Inflammatory macrophage treated with lipopolysaccharide for 4 hours (primary cell): ENCODE measurements around the gene ZBTB4.
A peak's percentile ranks its signal among the peaks of the same experiment; 100 is the strongest.

Source experiments
- DNase-seq: peaks from one replicate; pipeline ENCODE4 v3.0.0-alpha.2; 2020

The ZBTB4 gene

DNA sequence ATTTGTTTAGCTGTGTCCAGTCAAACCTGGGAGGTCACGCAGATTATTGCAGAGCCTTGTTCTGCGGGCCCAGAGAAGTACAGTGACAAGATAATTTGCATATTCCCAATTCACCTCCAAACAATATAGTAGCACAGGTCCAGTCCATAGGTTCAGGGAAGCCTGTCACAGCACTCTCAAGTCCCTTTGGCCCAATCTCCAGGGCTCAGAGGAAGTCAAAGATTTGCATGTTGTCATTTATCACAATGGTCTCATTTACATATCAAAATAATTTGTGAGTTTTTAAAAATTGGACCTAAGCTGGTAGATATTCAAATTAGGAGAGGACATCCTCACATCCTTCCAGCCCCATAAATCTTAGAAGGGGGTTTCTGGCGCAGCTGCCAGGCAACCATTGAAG, 11.9 kb downstream of the ZBTB4 start:
- no peak for DNase-seq

DNA sequence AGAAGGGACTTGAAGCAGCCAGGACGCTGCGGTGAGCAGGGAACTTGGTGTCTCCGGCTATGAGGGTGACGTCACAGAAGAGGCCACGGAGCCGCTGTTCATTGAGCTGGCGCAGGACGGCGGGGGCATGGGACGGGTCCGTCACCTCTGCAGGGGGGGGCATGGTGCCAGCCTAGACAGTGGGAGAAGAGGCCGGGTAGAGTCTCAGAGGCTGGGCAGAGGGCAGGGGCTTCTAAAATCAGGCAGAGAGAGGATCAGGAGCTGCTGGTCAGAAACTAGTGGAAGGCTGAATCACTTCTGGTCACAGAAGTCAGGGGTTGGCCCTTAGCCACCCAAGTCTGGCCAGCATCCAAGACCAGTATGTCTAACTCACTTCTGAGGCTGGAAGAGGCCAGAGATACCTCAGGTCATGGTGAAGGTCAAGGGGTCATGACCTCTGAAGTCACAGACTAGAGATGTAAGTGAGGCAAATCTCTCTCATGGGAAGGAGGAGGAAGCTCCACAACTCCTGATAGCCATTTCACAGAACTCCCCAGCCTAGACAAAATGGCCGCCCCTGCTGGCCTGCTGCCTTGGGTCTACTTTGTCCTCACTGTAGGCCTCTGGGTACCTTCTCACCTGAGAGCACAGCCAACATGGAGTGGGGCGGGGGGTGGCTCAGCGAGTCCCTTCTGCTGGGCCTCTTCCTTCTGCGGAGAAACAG, 12.6 kb downstream of the ZBTB4 start:
- peak; percentile 65 for DNase-seq

DNA sequence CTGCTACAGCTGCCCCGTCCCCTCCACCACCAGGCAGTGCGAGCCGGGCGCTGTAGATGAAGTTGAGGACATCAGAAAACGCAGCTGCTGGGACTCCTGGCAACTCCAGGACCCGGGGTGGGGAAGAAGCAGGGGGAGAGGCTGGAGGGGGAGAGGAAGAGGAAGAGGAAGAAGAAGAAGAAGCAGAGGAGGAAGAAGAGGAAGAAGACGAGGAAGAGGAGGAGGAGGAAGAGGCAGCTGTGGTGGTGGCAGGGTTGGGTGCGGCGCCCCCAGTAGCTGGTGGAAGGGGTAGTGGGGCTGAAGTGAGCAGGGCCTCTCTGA, 13.2 kb downstream of the ZBTB4 start:
- no peak for DNase-seq

DNA sequence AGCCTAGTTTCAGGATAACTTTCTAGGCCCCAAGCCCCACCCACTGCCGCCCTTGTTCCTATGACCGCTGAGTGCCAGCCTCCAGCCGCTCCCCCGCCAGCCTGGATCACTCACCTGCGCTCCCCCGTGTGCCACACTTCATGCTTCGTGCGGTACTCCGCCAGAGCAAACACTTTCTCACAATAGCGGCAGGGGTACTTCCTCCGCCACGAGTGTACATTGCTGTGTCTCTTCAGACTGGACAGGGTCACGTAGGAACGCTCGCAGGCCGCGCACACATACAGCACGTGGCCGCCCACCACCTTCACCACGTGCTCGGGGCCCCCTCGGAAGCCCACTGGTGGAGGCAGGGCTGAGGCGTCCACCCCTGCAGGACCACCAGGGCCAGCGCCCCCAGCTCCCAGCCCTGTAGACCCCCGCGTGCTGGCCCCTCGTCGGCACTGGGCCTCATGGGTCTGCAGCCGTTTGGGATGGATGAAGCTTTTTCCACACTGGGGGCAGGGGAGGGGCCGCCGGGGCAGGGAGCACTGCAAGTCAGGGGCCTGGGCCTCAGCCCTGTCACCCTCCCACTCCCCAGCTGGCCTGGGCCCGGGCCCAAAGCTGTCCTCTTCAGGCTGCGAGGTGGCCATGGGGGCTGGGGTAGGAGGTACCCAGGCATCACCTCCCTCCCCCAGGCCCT, 13.7 kb downstream of the ZBTB4 start:
- DNase-seq: no peak

DNA sequence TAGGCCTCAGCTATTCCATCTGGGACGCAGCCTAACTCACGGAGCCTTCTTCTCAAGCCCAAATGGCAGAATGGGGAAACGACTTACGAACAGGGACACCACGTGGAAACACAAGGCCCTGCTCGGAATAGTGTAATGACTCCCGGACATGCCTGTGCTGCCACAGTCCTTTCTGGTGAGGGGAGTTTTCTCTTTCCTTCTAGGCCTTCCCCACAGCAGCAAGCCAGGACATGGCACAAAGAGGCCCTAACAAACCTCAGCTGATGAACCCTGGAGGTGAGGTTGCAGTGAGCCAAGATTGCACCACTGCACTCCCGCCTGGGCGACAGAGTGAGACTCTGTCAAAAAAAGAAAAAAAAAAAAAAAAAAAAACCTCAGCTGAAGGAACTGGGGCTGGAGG, 15.3 kb downstream of the ZBTB4 start:
- no peak for DNase-seq

DNA sequence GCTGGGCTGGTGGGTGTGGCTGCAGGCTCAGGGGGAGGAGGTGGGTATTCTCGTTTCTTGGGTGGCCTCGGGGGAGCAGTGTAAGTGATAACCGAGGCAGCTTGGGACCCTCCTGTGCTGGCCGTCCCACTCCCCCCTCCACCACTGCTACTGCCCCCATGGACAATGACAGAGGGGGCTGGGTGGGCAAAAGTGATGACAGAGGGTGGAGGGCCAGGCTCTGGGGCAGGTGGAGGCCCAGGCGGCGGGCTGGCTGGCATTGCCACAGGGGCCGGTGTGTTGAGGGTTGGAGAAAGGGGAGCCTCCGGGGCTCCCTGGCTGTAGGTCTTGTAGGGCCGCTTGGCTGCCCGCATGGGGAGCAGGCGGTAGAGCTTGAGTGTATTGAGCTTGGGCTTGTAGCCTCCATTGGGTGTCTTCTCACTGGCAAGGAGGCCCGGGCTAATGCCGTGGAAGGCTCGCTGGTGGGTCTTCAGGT, 16.0 kb downstream of the ZBTB4 start:
- DNase-seq: no peak

DNA sequence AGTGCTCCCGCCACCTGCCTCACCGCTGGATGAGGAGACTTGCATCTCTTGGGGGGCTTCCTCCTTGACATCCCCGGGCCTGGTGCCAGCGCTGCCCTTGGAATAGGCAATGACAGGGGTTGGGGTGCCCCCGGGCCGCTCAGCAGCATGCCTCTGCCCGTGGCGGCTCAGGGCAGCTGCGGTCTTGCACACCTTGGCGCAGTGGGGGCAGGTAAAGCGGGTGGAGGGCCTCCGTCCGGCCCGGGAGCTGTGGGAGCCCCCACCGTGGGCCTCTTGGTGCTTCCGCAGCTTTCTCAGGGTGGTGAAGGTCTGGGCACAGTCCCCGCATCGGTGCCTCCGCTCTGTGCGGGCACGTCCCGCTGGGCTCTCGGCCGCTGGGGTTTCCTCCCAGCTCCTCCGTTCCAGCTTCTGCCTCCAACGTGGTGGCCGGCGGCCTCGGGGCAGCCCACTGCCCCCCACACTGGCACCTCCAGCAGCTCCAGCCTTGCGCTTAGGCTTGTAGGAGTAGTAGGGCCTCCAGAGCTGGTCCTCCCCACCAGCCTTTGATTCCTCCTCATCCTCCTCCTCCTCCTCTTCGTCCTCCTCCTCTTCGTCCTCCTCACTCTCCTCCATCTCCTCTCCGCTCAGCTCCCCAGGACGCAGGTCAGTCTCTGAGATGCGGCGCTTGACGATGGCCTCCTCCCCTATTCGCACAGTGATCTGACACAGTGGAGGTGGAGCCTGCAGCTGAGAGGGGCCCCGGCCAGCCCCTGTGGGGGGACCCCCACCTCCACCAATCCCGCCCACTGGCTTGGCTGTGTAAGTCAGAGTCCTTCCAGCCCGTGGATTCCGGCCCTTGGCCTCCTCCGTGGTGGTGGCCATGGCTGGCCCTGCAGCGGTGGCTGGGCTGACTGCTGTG, 16.7 kb downstream of the ZBTB4 start:
- DNase-seq: no peak

DNA sequence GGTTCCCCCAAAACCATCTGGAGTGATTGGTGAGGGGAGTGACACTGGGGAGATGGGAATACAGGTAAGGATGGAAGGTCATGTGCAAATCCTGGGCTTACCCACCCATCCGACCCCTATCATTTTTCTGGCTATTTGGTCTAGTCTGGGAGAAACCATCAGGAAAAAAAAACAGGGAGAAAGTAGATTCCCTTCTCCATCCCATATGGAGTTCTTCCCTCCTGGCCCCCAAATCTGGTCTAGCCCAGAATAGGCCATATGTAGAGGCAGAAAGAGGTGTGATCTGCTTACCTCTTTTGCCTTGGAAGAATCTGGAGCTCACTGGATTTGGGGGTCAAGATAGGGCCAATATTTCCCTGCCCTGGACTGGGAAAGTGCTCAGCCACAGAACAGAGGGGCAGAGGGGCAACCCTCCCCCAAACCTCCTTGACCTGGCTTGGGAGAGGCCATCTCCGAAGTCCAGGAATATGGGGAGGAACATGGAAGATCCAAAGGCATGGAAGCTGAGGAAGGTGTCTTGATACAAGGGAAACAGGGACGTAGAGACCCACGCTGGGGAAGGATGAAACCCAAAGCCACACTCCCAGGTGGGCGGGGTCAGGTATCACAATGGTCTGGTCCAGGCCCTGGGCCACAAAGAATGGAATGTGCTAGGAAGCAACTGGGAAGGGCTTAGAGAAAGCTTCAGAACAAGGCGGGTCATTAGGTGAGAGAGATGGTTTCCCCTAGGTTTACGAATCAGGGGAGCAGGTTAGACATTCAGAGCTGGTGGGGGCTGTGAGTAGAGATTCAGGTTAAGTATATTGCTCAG, 18.4 kb downstream of the ZBTB4 start:
- DNase-seq: no peak

DNA sequence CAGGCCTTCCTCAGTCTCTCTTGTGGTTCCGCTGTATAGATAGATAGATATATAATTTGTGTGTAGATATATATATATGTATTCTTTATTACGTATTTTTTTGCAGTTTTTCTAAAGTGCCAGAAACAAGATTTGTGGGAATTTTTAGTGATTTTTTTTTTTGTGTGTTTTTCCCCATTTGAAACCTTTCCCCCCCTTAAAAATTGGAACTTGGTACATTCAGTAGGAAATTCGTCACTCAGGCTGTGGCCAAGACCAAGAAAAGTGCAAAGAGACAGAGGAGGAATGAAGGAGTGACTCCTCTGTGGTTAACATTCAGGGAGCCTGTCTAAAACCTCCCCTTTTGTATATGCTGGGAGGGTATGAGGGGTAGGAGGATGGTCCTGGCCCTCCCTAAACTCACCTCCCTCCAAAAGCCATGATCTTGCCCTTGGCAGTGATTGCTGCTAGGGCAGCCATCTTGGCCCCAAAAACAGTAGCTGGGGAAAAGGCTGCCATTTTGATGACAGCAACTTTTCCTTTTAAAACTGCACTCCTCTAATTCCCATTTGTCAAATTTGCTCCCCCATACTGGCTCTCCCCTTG, 19.4 kb downstream of the ZBTB4 start:
- no peak for DNase-seq

DNA sequence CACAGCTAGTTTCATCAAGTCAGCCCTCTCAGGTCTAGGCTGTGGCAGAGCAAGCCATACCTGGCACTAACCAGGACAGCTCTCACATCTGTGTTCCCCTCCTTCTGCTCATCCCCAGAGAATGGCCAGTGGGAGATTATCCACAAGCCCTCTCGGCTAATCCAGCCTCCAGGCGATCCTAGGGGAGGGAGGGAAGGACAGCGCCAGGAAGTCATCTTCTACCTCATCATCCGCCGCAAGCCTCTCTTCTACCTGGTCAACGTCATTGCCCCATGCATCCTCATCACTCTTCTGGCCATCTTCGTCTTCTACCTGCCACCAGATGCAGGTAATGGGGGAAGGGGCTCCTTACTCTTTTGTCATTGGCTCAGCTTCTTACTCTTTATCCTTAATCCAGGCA, 31.0 kb downstream of the ZBTB4 start:
- no peak for DNase-seq

DNA sequence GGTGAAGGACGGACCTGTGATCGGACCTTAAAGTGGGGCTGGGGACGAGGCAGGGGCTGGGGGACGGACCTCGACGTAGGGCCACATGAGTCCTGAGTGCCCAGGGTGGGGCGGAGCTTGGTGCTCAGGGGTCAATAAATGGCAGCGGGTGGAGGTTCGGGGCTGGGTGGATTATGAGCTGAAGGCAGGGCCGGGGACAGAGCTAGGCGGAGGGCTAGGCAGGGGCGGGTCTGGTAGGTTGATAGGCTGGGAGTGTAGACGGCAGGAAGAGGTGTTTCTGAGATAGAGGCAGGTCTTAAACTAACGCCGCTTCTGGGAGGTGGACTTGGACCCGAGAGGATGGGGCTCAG, 33.8 kb downstream of the ZBTB4 start:
- no peak for DNase-seq

DNA sequence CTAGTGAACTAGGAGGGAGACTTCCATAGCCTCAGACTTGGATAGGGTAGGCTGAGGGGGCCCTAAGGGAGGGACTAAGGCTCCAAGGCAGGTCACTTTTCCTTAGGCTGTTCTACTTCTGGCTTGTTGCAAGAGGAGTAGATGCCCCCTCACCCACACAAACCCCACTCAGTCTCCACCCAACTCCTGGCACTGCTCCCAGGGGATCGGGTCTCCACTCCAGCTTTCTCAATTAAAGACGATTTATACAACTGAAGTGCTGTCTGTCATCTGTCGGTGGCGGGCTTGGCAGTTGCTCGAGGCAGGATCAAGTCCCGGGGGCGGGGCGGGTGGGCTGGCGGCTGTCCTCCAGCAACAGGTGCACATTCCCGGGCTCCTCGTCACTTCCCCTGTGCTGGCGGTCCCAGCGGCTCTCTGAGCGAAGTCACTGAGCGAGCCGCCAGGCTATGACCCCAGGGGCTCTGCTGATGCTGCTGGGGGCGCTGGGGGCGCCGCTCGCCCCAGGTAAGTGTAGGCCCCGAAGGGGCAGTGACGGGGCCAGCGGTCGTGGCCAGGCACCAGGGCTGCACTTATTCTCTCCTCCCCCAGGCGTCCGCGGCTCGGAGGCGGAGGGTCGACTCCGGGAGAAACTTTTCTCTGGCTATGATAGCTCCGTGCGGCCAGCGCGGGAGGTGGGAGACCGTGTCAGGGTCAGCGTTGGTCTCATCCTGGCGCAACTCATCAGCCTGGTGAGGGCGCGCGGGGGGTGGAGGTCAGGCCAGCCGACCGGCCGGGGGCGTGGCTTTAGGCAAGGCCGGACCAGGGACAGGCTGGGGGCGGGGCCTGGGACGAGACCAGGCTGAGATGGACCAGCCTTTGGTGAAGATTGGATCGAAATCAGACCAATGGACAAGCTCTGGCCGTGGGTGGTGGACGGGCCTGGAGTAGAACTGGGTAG, 34.5 kb downstream of the ZBTB4 start, which contains the start of gene CHRNB1:
Gene CHRNB1, plus strand, starts transcription at position 380 of the 937 bp plus-strand sequence. Its CDS starts 67 bp downstream, at position 447.
- DNase-seq: peak; percentile 79

DNA sequence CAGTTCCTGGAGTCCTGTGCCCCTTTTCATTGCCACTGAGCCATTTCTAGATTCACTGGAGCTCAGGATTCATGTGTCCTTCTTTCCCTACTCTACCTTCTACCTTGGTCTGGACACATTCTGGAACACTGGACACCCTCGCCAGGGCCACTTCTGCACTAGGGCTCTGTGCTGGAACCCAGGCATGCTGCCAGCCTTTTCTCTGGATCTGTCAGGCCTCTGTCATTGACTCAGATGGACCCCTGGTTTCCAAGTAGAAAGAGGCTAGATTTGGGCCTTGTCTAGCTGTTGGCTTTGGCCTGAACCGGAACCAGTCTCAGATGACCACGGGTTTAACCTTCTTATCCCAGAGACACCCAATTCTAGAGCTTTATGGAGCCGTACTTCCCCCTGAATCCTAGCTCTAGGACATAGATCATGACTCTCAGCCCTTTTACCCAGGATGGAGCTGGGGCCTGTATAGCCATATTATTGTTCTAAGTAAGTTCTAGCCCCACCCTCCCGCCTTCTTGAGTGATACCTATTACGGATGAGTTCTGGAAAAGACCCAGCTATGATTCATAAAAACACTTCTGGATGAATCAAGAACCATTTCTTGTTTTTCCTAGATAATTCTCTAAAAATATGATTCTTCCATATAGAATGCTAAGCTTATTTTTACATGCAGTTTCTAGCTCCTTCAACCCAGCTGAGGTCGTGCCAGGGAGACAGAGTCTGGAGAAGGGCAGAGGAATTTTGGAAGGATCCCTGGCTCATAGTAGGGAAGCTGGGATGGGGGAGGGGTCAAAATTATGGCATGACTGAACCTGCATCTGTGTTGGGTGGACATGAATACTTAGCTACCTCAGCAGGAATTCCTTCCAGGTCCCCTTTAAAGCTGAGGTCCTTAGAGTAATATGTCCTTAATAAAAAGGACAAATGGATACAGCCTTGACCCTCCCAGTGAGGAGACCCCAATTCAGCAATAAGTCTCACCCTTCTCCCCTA, 35.6 kb downstream of the ZBTB4 start:
- no peak for DNase-seq

DNA sequence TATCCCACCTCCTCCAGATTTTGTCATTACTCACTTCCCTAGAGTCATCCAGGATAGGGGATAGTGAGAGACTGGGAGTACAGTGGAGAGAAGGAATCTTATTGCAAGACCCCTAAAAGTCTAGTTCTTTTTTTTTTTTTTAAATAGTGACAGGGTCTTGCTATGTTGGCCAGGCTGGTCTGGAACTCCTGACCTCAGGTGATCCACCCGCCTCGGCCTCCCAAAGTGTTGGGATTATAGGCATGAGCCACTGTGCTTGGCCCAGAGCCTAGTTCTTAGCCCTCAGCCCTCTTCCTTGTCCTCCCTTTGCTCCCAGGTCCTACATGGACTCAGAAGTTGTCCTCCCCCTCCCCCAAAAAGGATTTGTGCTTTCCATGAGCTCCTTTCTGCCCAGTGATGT, 37.3 kb downstream of the ZBTB4 start:
- no peak for DNase-seq

DNA sequence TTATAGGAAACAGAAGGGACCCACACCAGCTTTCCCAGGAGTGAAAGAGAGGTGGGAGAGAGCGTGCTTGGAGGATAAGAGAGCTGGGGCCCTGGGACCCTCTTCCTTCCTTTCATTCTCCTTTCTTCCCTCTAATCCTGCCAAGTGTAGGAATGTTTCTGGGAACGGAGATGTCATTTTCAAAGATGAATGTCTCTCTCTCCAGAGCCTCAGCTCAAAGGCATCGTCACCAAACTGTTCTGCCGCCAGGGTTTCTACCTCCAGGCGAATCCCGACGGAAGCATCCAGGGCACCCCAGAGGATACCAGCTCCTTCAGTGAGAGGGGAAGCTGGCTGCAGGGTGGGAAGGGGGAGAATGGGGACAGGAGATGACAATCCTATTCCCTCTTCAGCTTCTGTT, 38.2 kb downstream of the ZBTB4 start:
- no peak for DNase-seq

DNA sequence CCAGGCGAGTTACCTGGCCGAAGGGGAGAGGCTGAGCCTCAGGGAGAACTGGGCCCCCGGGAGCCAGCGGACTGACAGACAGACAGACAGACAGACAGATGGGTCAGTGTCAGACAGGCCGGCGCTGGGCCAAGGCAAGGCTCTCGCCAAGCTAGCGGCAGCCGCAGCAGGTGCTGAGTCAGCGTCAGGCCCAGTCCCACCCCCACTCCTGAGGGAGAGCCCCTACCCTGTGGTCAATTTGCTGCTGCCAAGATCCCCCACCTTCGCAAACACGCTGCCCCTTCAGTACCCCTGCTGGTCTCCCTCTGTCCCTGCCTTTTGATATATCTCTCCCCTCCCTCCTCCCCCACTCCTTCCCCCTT, 38.6 kb downstream of the ZBTB4 start:
- DNase-seq: no peak

DNA sequence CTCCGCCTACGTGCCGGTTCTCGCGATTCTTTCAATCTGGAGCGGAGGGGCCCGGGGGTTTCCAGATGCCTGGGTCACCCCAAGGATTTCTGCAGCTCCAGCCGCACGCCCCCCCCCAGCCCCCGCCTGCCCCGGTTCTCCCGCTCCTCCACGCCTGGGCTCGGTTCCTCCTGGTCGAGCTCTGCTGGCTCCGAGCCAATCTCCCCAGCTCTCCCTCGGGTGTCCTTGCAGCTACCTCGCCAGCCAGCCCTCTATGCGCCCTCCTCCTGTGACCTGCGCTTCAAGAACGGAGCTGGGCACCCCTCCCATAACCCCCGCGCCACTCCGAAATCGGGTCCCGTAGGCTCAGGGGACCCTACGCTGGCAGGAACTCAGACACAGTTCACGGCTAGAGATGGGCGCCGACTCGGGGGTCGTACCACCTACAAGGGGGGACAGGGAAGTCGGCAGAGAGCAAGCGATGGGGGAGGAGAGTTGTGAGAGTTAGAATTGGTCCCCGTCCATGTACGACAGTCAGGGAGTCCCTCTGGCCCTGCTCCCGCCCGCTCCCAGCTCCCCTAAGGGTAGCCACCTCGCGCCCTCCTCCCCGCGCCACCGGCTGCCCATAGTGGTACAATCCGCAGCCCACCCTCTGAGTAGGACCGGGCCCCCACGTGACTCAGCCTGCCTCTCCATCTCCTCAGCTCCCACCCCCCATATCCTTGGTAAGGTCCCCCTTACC, 39.2 kb downstream of the ZBTB4 start:
- peak; percentile 39 for DNase-seq

DNA sequence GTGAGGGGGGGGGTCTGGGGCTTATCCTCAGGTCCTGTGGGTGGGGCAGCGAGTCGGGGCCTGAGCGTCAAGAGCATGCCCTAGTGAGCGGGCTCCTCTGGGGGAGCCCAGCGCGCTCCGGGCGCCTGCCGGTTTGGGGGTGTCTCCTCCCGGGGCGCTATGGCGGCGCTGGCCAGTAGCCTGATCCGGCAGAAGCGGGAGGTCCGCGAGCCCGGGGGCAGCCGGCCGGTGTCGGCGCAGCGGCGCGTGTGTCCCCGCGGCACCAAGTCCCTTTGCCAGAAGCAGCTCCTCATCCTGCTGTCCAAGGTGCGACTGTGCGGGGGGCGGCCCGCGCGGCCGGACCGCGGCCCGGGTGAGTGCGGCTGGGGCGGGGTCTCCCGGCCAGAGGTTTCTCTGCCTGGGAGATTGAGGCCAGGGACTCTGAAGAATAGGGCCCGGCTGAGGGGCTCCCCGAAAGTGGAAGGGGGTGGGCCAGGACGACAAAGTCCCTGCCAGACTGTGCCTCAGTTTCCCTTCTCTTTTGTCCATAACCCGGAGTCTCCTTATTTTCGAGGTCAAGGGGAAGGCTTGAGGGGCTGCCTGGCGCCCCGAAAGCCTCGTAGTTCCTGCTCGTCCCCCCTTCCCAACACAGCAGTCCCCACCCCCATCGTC, 39.8 kb downstream of the ZBTB4 start, which contains the start of gene FGF11:
Gene FGF11, plus strand, starts transcription at position 51 of the 651 bp plus-strand sequence. Its CDS starts 109 bp downstream, at position 160.
- DNase-seq: no peak
